Measurements from ENCODE around the gene VAV3.

VAV3 gene

GRCh38 chr1:107943694-107944093 lies 21.3 kb downstream of the VAV3 start:
- Histone ChIP-seq H3K27ac (ENCODE audit: low read length) (no peak overlapping the region), H3K36me3 (ENCODE audit: control insufficient read depth, low read depth, low read length) (no peaks in the 10 kb centered on the region), H3K4me3 (ENCODE audit: low read length) (no peak overlapping the region), H3K9ac (ENCODE audit: low read length) (no peak overlapping the region), H3K27me3 (ENCODE audit: control insufficient read depth, insufficient read depth, low read length) (no peaks in the 10 kb centered on the region), H3K9me3 (ENCODE audit: control insufficient read depth, low read depth, low read length) (no peaks in the 10 kb centered on the region), H3K4me1 (ENCODE audit: control insufficient read depth, low read depth, low read length) (no peaks in the 10 kb centered on the region)

- no peak overlapping the region for H3K9ac ChIP-seq (ENCODE audit: low read length)
- H3K4me1 ChIP-seq (ENCODE audit: control insufficient read depth, low read depth, low read length), result no peaks in the 10 kb centered on the region
- no peaks in the 10 kb centered on the region for H3K27me3 ChIP-seq (ENCODE audit: control insufficient read depth, insufficient read depth, low read length)
- no peak overlapping the region for H3K4me3 ChIP-seq (ENCODE audit: low read length)
- H3K27ac ChIP-seq (ENCODE audit: low read length), result no peak overlapping the region
- no peaks in the 10 kb centered on the region for H3K36me3 ChIP-seq (ENCODE audit: control insufficient read depth, low read depth, low read length)
- no peaks in the 10 kb centered on the region for H3K9me3 ChIP-seq (ENCODE audit: control insufficient read depth, low read depth, low read length)
These were observed 22.2 kb downstream of the VAV3 start for GRCh38 chr1:107942814-107943213.

GRCh38 chr1:107941531-107941930 lies 23.4 kb downstream of the VAV3 start:
- Histone ChIP-seq H3K27ac (ENCODE audit: low read length) (no peak overlapping the region), H3K36me3 (ENCODE audit: control insufficient read depth, low read depth, low read length) (no peaks in the 10 kb centered on the region), H3K9ac (ENCODE audit: low read length) (no peak overlapping the region)

GRCh38 chr1:107941123-107941522 lies 23.9 kb downstream of the VAV3 start:
- no peaks in the 10 kb centered on the region for H3K36me3 ChIP-seq (ENCODE audit: control insufficient read depth, low read depth, low read length)
- H3K27me3 ChIP-seq (ENCODE audit: control insufficient read depth, insufficient read depth, low read length), result no peaks in the 10 kb centered on the region
- peaks cover 13% of the 10 kb centered on the region for H3K4me1 ChIP-seq (ENCODE audit: control insufficient read depth, low read depth, low read length)
- no peak overlapping the region for H3K9ac ChIP-seq (ENCODE audit: low read length)
- H3K27ac ChIP-seq (ENCODE audit: low read length), result no peak overlapping the region
- no peaks in the 10 kb centered on the region for H3K9me3 ChIP-seq (ENCODE audit: control insufficient read depth, low read depth, low read length)
- no peak overlapping the region for H3K4me3 ChIP-seq (ENCODE audit: low read length)

More at GRCh38 chr1:107941531-107941930, 23.4 kb downstream of the VAV3 start:
- H3K27me3 ChIP-seq (ENCODE audit: control insufficient read depth, insufficient read depth, low read length), result no peaks in the 10 kb centered on the region
- H3K4me1 ChIP-seq (ENCODE audit: control insufficient read depth, low read depth, low read length), result peaks cover 9% of the 10 kb centered on the region
- H3K4me3 ChIP-seq (ENCODE audit: low read length), result no peak overlapping the region
- H3K9me3 ChIP-seq (ENCODE audit: control insufficient read depth, low read depth, low read length), result no peaks in the 10 kb centered on the region

GRCh38 chr1:107940701-107941100 lies 24.3 kb downstream of the VAV3 start:
- Histone ChIP-seq H3K36me3 (ENCODE audit: control insufficient read depth, low read depth, low read length) (no peaks in the 10 kb centered on the region), H3K4me1 (ENCODE audit: control insufficient read depth, low read depth, low read length) (peaks cover 17% of the 10 kb centered on the region), H3K27me3 (ENCODE audit: control insufficient read depth, insufficient read depth, low read length) (no peaks in the 10 kb centered on the region), H3K27ac (ENCODE audit: low read length) (no peak overlapping the region), H3K9ac (ENCODE audit: low read length) (no peak overlapping the region), H3K4me3 (ENCODE audit: low read length) (no peak overlapping the region), H3K9me3 (ENCODE audit: control insufficient read depth, low read depth, low read length) (no peaks in the 10 kb centered on the region)

GRCh38 chr1:107940017-107940577 lies 24.9 kb downstream of the VAV3 start:
- Histone ChIP-seq H3K27ac (ENCODE audit: low read length) (no peak overlapping the region), H3K4me3 (ENCODE audit: low read length) (no peak overlapping the region), H3K36me3 (ENCODE audit: control insufficient read depth, low read depth, low read length) (no peaks in the 10 kb centered on the region), H3K4me1 (ENCODE audit: control insufficient read depth, low read depth, low read length) (peaks cover 21% of the 10 kb centered on the region), H3K9me3 (ENCODE audit: control insufficient read depth, low read depth, low read length) (no peaks in the 10 kb centered on the region), H3K9ac (ENCODE audit: low read length) (no peak overlapping the region), H3K27me3 (ENCODE audit: control insufficient read depth, insufficient read depth, low read length) (no peaks in the 10 kb centered on the region)

GRCh38 chr1:107939256-107939655 lies 25.7 kb downstream of the VAV3 start:
- Histone ChIP-seq H3K9ac (ENCODE audit: low read length) (no peak overlapping the region), H3K4me3 (ENCODE audit: low read length) (no peak overlapping the region), H3K36me3 (ENCODE audit: control insufficient read depth, low read depth, low read length) (no peaks in the 10 kb centered on the region), H3K4me1 (ENCODE audit: control insufficient read depth, low read depth, low read length) (peaks cover 21% of the 10 kb centered on the region), H3K9me3 (ENCODE audit: control insufficient read depth, low read depth, low read length) (no peaks in the 10 kb centered on the region), H3K27me3 (ENCODE audit: control insufficient read depth, insufficient read depth, low read length) (no peaks in the 10 kb centered on the region), H3K27ac (ENCODE audit: low read length) (no peak overlapping the region)

GRCh38 chr1:107936498-107937481 lies 28.2 kb downstream of the VAV3 start:
- Histone ChIP-seq H3K9ac (ENCODE audit: low read length) (no peak overlapping the region), H3K27me3 (ENCODE audit: control insufficient read depth, insufficient read depth, low read length) (no peaks in the 10 kb centered on the region), H3K27ac (ENCODE audit: low read length) (no peak overlapping the region), H3K9me3 (ENCODE audit: control insufficient read depth, low read depth, low read length) (no peaks in the 10 kb centered on the region), H3K4me1 (ENCODE audit: control insufficient read depth, low read depth, low read length) (peaks cover 21% of the 10 kb centered on the region), H3K36me3 (ENCODE audit: control insufficient read depth, low read depth, low read length) (no peaks in the 10 kb centered on the region), H3K4me3 (ENCODE audit: low read length) (peak overlapping the region; percentile 37)

GRCh38 chr1:107935396-107936064 lies 29.4 kb downstream of the VAV3 start:
- Histone ChIP-seq H3K9ac (ENCODE audit: low read length) (no peak overlapping the region), H3K36me3 (ENCODE audit: control insufficient read depth, low read depth, low read length) (no peaks in the 10 kb centered on the region), H3K9me3 (ENCODE audit: control insufficient read depth, low read depth, low read length) (no peaks in the 10 kb centered on the region), H3K27me3 (ENCODE audit: control insufficient read depth, insufficient read depth, low read length) (no peaks in the 10 kb centered on the region), H3K27ac (ENCODE audit: low read length) (no peak overlapping the region), H3K4me1 (ENCODE audit: control insufficient read depth, low read depth, low read length) (peaks cover 24% of the 10 kb centered on the region), H3K4me3 (ENCODE audit: low read length) (no peak overlapping the region)

- Histone ChIP-seq H3K27ac (ENCODE audit: low read length) (no peak overlapping the region), H3K9ac (ENCODE audit: low read length) (no peak overlapping the region), H3K27me3 (ENCODE audit: control insufficient read depth, insufficient read depth, low read length) (no peaks in the 10 kb centered on the region), H3K4me1 (ENCODE audit: control insufficient read depth, low read depth, low read length) (peaks cover 24% of the 10 kb centered on the region), H3K4me3 (ENCODE audit: low read length) (no peak overlapping the region), H3K9me3 (ENCODE audit: control insufficient read depth, low read depth, low read length) (no peaks in the 10 kb centered on the region), H3K36me3 (ENCODE audit: control insufficient read depth, low read depth, low read length) (no peaks in the 10 kb centered on the region)
These were observed 30.4 kb downstream of the VAV3 start for GRCh38 chr1:107934578-107934977.

GRCh38 chr1:107933736-107934135 lies 31.2 kb downstream of the VAV3 start:
- peaks cover 24% of the 10 kb centered on the region for H3K4me1 ChIP-seq (ENCODE audit: control insufficient read depth, low read depth, low read length)
- no peak overlapping the region for H3K27ac ChIP-seq (ENCODE audit: low read length)
- no peak overlapping the region for H3K9ac ChIP-seq (ENCODE audit: low read length)
- H3K4me3 ChIP-seq (ENCODE audit: low read length), result no peak overlapping the region
- H3K27me3 ChIP-seq (ENCODE audit: control insufficient read depth, insufficient read depth, low read length), result no peaks in the 10 kb centered on the region
- no peaks in the 10 kb centered on the region for H3K36me3 ChIP-seq (ENCODE audit: control insufficient read depth, low read depth, low read length)
- no peaks in the 10 kb centered on the region for H3K9me3 ChIP-seq (ENCODE audit: control insufficient read depth, low read depth, low read length)
